KBM-7 (cell line): ENCODE data around the gene SBNO1.
"Not testable (repeated sequence)": the region's sequence is repeated elsewhere in the genome, so short reads cannot be mapped to it uniquely, and the experiment has no call there.

Experiments
- DNase-seq: peaks from one replicate; pipeline ENCODE4 v3.0.0-alpha.2; 2015
- in situ Hi-C: fragments of 300-500 bp; cut with MboI; formaldehyde crosslinking; loops from 2 replicates; pipeline ENCODE4 v1.14.3; 2020; ENCODE audit warnings: low sequenced_read_pairs, low pct_unique_long_range_greater_than_20kb, mixed read lengths

SBNO1 gene

GRCh38 chr12:123364532-123365024 lies at the start of gene SBNO1:
SBNO1 (minus strand) TSS chr12:123364847; CDS start chr12:123350441, 14,406 bp downstream.
- in situ Hi-C loops: no loop called here
- no peak for DNase-seq

DNA sequence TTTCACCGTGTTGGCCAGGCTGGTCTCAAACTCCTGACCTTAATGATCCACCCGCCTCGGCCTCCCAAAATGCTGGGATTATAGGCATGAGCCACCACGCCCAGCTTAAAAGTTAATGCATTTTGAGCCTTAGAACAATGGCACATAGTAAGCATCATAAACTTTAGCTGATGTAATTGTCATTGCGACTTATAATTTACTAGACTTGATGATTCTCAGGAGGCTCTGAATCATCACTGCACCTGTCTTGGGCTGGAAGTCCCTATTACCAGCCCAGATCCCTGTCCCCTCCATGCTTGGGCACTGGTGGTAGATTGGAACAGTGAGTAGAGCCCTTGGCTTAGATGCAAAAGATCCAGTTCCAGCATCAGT lies 45.4 kb upstream of the SBNO1 start:
- in situ Hi-C loops: no loop called here
- DNase-seq: no peak

DNA sequence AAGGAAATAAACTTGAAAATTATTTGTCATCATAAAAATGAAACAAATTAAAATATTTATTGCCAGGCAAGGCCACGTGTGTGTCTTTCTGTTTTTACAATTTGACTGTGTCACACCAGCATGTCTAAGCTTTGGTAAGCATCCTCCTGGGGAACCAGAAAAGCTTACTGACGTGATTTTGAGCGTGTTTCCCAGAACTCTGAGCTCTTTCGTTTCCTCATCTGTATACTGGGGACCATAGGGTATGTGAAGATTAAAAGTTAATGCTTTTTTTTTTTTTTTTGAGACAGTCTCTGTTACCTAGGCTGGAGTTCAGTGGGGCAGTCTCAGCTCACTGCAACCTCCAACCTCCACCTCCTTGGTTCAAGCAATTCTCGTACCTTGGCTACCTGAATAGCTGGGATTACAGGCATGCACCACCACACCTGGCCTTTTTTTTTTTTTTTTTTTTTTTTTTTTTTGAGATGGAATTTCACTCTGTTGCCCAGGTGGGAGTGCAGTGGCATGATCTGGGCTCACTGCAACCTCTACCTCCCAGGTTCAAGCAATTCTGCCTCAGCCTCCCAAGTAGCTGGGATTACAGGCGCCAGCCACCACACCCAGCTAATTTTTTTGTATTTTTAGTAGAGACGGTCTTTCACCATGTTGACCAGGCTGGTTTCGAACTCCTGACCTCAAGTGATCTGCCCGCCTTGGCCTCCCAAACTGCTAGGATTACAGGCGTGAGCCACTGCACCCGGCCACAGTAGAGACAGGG lies 44.8 kb upstream of the SBNO1 start:
- DNase-seq, in situ Hi-C loops: not testable (repeated sequence)

DNA sequence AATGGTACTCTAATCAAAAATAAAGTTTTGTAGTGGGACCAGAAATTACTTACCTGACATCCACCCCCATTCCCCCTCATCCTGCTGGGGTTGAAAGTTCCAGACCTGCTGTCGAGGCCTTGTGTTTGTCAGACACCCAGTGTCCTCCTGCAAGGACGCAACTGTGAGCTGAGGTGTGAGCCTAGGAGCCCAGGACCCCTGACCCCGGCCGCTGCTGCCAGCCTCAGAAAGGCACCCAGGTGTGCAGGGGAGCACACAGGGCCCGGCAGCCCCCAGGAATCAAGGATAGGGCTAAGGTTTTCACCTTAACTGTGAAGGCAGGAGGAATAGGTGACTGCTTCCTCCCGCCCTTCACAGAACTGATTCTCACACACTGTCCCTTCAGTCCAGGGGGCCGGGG lies 44.0 kb upstream of the SBNO1 start:
- in situ Hi-C loops, DNase-seq: not testable (repeated sequence)

- DNase-seq, in situ Hi-C loops: not testable (repeated sequence)
Observed at GRCh38 chr12:123407934-123408333, 43.3 kb upstream of the SBNO1 start.

DNA sequence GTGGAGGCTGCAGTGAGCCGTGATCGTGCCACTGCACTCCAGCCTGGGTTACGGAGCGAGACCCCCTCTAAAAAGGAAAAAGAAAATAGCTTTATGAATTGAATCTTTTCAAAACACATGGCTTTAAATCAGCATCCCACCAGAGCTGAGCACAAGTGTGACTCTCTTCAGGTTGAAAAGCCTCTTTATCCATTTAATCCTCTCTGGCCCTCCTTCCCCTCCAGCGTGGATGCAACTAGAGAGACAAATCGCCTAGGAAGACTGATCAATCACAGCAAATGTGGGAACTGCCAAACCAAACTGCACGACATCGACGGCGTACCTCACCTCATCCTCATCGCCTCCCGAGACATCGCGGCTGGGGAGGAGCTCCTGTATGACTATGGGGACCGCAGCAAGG lies 42.6 kb upstream of the SBNO1 start:
- DNase-seq, in situ Hi-C loops: not testable (repeated sequence)

- in situ Hi-C loops: no loop called here
- DNase-seq: no peak
Observed at GRCh38 chr12:123404581-123404980, 39.9 kb upstream of the SBNO1 start.

DNA sequence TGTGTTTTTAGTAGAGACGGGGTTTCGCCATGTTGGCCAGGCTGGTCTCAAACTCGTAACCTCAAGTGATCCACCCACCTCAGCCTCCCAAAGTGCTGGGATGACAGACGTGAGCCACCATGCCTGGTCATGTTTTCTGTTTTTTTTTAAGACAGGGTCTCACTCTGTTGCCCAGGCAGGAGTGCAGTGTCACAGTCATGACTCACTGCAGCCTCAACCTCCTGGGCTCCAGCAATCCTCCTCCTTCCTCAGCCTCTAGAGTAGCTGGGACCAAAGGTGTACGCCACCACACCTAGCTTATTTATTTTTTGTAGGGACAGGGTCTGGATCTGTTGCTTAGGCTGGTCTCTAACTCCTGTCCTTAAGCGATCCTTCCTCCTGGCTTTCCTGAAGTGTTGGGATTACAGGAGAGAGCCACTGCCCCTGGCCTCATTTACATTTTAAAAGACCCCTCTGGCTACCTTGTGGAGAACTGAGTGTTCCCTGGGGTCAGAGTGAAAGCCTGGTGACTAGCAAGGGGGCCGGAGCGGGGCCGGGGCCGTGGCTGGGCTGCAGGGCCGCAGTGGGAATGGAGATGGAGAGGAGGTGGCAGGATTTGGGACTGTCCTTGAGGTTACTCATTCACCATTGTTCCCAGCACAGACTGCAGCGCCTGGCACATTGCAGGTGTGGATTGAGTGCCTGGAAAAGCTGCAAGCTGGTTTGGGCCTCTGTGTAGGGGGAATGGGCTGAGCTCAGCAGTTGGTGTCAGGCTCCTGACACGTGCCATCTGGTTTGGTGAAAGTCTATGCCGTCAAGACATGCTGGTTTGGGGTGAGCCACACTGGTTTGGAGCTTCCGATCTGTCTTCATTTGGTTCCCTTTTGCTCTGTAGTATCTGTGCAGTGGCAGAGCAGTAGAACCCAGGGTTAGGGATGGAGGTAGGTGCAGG lies 37.4 kb upstream of the SBNO1 start:
- no peak for DNase-seq
- in situ Hi-C loops: no loop called here

DNA sequence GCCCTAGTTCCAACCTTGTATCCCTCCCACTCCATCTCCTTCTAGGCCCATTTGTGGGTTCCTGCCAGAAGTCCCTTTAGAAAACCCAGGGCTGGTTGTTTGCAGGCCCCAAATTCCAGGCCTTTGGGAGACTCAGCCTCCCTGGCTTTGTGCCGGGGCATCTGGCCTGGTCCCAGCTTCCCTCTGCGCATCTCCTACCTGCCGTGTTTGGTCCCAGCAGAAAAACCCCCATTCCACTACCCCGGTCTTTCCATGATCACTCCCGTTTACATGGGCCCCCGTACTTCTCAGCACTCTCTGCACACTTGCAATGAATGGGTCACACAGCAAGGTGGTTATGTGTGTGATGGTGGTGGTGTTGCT lies 34.6 kb upstream of the SBNO1 start:
- in situ Hi-C loops: no loop called here
- DNase-seq: no peak

DNA sequence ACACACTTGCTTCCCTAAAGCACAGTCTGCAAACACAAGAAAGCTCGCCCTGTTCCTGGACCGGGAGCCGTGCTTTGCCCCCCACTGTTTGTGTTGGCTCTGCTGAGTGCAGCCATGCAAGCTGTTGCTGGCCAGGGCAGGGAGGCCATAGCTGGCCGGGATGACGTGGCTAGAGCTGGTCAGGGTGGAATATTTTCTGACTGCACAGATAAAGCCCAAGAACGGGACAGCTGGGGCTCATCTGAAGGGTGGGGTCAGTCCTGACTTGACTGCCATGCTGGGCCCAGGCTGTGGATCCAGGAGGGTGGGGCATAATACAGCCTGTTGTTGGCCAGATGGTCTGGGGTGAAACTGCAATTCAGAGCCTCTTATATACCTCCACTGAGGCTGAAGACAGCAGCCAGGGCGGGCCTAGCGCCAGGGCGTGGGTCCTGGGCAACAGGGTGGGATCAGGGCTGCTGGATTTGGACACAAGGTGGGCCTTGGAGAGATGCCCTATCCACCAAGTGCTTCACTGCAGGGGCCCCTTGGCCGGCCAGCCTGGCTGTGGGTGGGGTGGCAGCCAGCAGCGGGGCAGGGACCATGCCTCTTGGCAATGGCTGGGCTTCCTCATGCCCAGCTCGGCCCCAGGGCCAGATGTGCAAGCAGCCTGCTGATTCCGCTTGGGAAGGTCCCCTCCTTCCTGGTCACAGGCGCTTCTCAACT lies 34.1 kb upstream of the SBNO1 start:
- no peak for DNase-seq
- in situ Hi-C loops: no loop called here

- in situ Hi-C loops: no loop called here
Observed at GRCh38 chr12:123398177-123398549, 33.5 kb upstream of the SBNO1 start.

GRCh38 chr12:123397400-123397799 lies 32.8 kb upstream of the SBNO1 start:
- no peak for DNase-seq
- in situ Hi-C loops: no loop called here

More at GRCh38 chr12:123398177-123398549, 33.5 kb upstream of the SBNO1 start:
- DNase-seq: no peak

GRCh38 chr12:123396954-123397353 lies 32.3 kb upstream of the SBNO1 start:
- no peak for DNase-seq
- in situ Hi-C loops: no loop called here

- in situ Hi-C loops: no loop called here
- DNase-seq: no peak
Observed at GRCh38 chr12:123396543-123396942, 31.9 kb upstream of the SBNO1 start.

- in situ Hi-C loops: no loop called here
- DNase-seq: no peak
Observed at GRCh38 chr12:123395236-123395635, 30.6 kb upstream of the SBNO1 start.

DNA sequence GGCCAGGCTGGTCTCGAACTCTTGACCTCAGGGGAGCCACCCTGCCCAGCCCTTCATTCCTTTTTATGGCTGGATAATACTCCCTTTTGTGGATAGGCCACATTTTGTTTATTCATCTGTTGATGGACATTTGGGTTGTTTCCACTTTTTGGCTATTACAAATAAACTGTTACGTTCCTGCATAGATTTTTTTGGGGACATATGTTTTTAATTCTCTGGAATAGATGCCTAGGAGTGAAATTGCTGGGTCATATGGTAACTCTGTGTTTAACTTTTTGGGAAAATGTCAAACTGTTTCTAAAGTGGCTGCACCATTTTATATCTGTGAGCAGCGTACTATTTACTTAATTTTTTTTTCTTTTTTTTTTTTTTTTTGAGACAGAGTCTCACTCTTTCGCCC lies 29.1 kb upstream of the SBNO1 start:
- no peak for DNase-seq
- in situ Hi-C loops: no loop called here

DNA sequence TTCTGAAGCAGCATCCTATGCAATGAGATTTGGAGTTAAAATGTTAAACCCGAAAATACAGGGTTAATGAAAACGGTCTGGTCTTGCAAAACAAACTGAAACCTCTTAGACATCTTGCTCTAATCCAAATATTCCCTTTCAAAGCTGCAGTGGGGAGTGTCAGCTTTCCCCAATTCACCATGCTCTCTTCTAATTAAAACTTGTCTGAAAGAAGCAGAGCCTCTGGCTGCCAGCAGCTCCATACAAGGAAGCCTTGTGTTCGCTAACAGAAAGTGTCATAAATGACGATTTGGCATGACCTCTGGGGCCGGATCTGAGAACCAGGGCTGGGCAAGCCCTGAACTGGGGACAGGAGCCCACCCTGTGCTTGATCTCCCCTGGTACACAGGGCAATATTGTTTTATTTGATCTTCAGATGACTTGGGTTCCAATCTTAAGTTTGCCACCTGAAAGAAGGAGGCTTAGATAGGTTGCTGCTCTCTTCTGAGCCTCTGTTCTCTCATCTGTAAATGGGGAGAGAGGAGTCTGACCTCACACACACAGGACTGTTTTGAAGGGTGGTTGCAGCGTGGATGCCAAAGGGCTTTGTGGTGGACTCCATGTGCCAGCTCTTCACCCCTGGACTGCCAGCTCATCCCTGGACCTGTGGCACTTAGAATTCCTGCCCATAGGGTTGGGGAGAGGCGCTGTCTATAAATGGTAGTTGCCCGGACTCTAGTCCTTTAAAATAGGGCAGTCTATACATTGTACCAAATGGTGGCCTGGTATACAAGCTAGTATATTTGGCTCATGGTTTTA lies 27.1 kb upstream of the SBNO1 start:
- in situ Hi-C loops: no loop called here
- no peak for DNase-seq

- peak; percentile 25 for DNase-seq
- in situ Hi-C loops: no loop called here
Observed at GRCh38 chr12:123390498-123391426, 26.1 kb upstream of the SBNO1 start.
